D721Med (cell line): ENCODE measurements around the gene CERS3.

Experiments
- DNase-seq: peaks from one replicate; pipeline ENCODE4 v3.0.0; 2011; ENCODE audit warnings: low spot score; ENCODE audit not compliant: insufficient read length
- FAIRE-seq: peaks from 2 replicates; lab custom pipeline; 2011; peaks lifted over from hg19 to GRCh38; lab: Jason Lieb, UNC
- TF ChIP-seq, protein P1 (sequence below): IDR thresholded peaks from 2 replicates; pipeline ENCODE4 v1.5.1; 2012; ENCODE audit warnings: mild to moderate bottlenecking, control low read depth; ENCODE audit not compliant: insufficient read depth; ENCODE audit errors: missing control alignments

The CERS3 gene

DNA sequence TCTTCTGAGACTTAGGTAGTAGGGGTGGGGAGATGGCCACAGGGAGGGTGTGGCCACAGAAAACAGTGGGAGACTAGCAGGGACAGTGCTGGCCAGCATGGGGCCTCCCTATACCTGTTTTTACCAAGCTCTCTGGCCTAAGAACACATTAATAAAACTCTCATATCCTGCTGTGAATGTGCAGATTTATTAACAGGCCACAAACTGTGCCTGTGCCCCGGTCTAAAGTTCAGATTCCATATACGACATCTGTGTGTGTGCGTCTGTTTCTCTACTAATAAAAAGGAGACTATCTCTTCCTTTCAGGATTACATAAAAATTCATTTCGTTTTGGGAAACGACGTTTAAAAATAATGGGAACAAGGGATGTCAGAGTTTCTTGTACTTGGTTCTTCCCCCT lies 94.2 kb downstream of the CERS3 start:
- TF ChIP-seq, protein P1, sequence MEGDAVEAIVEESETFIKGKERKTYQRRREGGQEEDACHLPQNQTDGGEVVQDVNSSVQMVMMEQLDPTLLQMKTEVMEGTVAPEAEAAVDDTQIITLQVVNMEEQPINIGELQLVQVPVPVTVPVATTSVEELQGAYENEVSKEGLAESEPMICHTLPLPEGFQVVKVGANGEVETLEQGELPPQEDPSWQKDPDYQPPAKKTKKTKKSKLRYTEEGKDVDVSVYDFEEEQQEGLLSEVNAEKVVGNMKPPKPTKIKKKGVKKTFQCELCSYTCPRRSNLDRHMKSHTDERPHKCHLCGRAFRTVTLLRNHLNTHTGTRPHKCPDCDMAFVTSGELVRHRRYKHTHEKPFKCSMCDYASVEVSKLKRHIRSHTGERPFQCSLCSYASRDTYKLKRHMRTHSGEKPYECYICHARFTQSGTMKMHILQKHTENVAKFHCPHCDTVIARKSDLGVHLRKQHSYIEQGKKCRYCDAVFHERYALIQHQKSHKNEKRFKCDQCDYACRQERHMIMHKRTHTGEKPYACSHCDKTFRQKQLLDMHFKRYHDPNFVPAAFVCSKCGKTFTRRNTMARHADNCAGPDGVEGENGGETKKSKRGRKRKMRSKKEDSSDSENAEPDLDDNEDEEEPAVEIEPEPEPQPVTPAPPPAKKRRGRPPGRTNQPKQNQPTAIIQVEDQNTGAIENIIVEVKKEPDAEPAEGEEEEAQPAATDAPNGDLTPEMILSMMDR = no peak
- DNase-seq (no peak), FAIRE-seq (no peak)

DNA sequence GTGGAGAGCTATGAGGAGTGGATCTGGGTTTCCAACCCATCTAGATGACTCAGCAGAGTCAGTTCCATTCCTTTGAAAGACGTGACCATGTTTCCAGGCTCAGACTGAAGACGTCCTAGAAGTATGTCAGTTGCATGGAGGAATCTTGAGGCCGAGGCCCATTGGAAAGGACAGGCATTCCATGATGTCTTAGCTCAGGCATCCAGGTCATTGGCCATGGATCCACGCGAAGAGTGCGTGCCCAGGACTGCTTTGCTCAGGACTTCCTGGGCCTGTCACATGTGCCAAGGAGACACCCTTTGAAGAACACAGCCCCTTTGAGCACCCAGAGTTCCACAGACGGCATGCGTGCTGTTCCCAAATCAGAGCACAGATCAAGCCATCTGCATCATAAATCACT lies 94.7 kb downstream of the CERS3 start:
- TF ChIP-seq, protein P1 = no peak
- DNase-seq (no peak), FAIRE-seq (no peak)

DNA sequence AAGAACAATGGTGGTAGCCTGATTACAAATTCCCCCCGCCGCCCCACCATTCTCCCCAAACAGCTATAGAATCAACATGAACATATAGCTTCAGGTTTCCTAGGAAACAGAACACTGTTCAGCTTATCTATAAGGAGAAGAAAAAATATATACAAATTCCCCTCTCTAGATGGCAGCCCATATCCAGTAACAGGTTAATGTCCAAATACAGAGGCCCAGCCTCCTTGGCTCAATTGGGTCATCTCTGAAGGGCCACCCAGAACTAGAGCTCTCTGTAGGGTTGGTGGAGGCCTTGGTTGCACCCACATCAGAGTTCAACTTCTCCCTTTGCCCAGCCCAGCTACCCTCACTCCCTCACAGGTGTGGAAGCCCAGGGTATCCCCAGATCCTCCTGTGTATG lies 95.4 kb downstream of the CERS3 start:
- no peak for DNase-seq
- TF ChIP-seq, protein P1 = no peak
- FAIRE-seq = no peak

DNA sequence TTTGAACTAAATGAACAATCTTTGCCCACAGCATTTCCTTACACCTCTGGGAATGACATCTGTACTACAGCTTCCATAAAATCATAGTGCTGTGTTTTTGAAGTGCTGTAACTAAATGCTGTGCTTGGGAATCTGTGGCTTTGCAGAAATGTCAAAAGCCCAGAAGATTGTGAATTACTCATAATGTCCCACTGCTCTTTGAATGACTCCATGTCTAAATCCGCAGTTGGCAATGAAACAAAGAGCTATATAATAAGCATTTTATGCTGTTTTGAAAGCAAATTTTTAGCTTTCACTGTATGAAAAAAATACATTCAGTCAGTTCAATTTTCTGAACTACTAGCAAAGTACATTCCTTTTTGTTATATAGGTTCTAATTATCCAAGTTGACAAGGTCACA lies 98.3 kb downstream of the CERS3 start:
- no peak for FAIRE-seq
- TF ChIP-seq, protein P1 = no peak
- no peak for DNase-seq

DNA sequence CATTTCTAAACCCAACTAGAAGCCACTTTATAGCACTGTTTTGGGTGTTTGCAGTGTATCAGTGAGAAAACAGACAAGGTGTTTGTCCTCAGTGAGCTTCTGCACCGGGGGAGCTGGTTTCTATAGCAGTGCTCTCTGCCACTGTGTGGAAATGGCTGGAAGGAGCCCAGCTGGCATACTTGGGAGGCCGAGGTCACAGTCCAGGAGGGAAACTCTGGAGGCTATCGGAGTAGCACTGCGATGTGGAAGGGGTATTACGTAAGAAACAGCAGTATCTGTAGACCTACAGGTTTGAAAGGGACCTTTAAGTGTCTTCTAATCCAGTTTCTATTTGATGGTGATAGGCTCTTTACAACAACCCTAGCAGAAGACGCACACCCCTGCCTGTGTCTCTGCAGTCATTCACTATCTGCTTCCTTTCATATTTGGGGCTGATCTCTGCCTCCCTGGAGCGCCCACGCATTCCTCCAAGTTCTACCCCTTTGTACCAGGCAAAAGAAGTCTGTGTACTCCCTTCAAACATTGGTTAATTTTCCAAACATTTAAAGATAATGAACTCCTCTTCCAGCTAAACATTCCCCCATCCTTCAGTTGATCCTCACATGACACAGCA lies 99.5 kb downstream of the CERS3 start:
- FAIRE-seq (no peak), DNase-seq (no peak)
- TF ChIP-seq, protein P1 = no peak

DNA sequence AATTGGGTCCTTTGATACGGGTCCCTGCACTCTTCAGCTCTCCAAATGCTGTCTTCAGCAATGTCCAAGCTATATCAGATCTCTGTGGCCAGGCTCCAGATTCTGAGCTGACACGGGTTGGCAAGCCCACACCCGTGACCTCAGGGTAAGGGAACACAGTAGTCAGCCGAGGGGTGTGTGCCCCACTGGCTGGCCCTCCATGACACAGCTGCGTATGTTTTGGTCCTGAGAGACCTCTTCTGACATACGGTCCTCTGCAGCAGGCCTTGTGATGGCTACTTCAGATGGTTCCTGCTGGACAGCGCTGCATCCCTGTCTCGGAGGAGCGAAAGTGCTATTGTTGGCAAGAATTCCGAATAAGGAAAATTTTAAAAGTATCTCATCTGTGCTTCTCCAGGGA lies 101.8 kb downstream of the CERS3 start:
- FAIRE-seq (no peak), DNase-seq (no peak)
- TF ChIP-seq, protein P1 = no peak

DNA sequence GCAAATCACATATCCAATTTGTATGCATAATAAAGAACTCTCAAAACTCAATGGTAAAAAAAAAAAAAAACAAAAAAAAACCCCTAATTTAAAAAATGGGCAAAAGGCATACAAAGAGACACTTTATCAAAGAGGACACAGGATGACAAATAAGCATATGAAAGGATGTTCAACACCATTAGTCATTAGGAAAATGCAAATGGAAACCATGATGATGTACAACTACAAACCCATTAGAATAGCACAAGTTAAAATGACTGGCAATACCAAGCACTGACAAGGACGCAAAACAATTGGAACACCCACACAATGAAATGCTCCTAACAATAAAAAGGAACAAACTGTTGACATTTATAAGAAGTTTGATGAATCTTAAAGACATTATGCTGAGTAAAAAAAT lies 123.6 kb downstream of the CERS3 start:
- no peak for FAIRE-seq
- DNase-seq = no peak
- TF ChIP-seq, protein P1 = no peak
